MCF 10A (cell line): Measurements from ENCODE around the gene PARM1. TPM values are rescaled to one million over a fixed set of nuclear protein-coding genes. Genes with fewer than 3 reads are reported as not detected.

ENCODE experiments used
- BruUV-seq: library from RNA; stranded (reverse); fragments of 400-500 nt; replicated peaks from 2 replicates; lab custom pipeline; 2021; lab: Mats Ljungman, UMichigan
- CTCF ChIA-PET: fragments of 300-600 bp; sonication (Branson Sonifier 250); formaldehyde crosslinking; extraction: SDS; loops from one replicate; lab custom pipeline; 2021; ENCODE audit warnings: antibody characterized with exemption, inconsistent platforms; lab: Yijun Ruan, JAX
- POLR2A ChIA-PET: fragments of 300-600, 350-650 bp; sonication (Branson Sonifier 250); formaldehyde crosslinking; extraction: SDS; loops from one replicate; lab custom pipeline; 2020; ENCODE audit warnings: antibody characterized with exemption, inconsistent platforms; lab: Yijun Ruan, JAX
- DNase-seq: peaks from one replicate; pipeline ENCODE4 v3.0.0-alpha.2; 2018; ENCODE audit not compliant: unreplicated experiment
- H3K27ac Mint-ChIP-seq: one replicate; pipeline ENCODE4 v1.8.0; 2022; ENCODE audit warnings: mild to moderate bottlenecking, low read depth, mixed read lengths; ENCODE audit not compliant: unreplicated experiment
- H3K27me3 Mint-ChIP-seq: one replicate; pipeline ENCODE4 v1.8.0; 2022; ENCODE audit warnings: mixed read lengths; ENCODE audit not compliant: insufficient read depth, unreplicated experiment
- H3K36me3 Mint-ChIP-seq: one replicate; pipeline ENCODE4 v1.8.0; 2022; ENCODE audit warnings: mild to moderate bottlenecking, moderate library complexity, mixed read lengths; ENCODE audit not compliant: insufficient read depth, unreplicated experiment
- H3K4me1 Mint-ChIP-seq: one replicate; pipeline ENCODE4 v1.8.0; 2022; ENCODE audit warnings: mixed read lengths; ENCODE audit not compliant: insufficient read depth, unreplicated experiment
- H3K4me3 Mint-ChIP-seq: one replicate; pipeline ENCODE4 v1.8.0; 2022; ENCODE audit warnings: mild to moderate bottlenecking, moderate library complexity, mixed read lengths; ENCODE audit not compliant: unreplicated experiment
- H3K9me3 Mint-ChIP-seq: one replicate; pipeline ENCODE4 v1.8.0; 2022; ENCODE audit warnings: mixed read lengths; ENCODE audit not compliant: unreplicated experiment
- CTCF ChIP-seq: fragments of 200-600 bp; IDR thresholded peaks from one replicate; pipeline ENCODE4 v1.8.0; 2022; ENCODE audit warnings: antibody characterized with exemption, mild to moderate bottlenecking; ENCODE audit not compliant: unreplicated experiment
- intact Hi-C: fragments of 100-400 bp; cut with micrococcal nuclease; formaldehyde crosslinking; loops from 2 replicates; pipeline ENCODE4 v1.14.1; 2022
- total RNA-seq: library from RNA; stranded (reverse); gene quantifications from 2 replicates; pipeline ENCODE4 v1.2.3, GENCODE V29; 2022

Gene PARM1
- total RNA-seq, 1 experiment from 2014 or later: 0.58 TPM

GRCh38 chr4:75016472-75016871 is 83.6 kb downstream of the PARM1 start:
- no peaks in the 10 kb centered on the region for H3K9me3 Mint-ChIP-seq
- no peak for DNase-seq
- no peaks in the 10 kb centered on the region for H3K4me1 Mint-ChIP-seq
- no TSS peak for BruUV-seq
- H3K27ac Mint-ChIP-seq: no peak overlapping the region
- H3K4me3 Mint-ChIP-seq: no peak overlapping the region
- intact Hi-C loops: no loop called here
- H3K36me3 Mint-ChIP-seq: no peaks in the 10 kb centered on the region
- ChIA-PET POLR2A (interaction anchor here (0.8 kb wide), 1 partner anchor 11 kb away, joined by 3 read pairs; no protein-coding TSS in a partner anchor), CTCF (no interaction called here)
- H3K27me3 Mint-ChIP-seq: no peaks in the 10 kb centered on the region
- no peak for TF ChIP-seq CTCF

- intact Hi-C loops: no loop called here
- CTCF ChIA-PET: no interaction called here
- H3K36me3 Mint-ChIP-seq: no peaks in the 10 kb centered on the region
- no peaks in the 10 kb centered on the region for H3K27me3 Mint-ChIP-seq
- H3K4me3 Mint-ChIP-seq: no peak overlapping the region
- H3K27ac Mint-ChIP-seq: no peak overlapping the region
- no peak for DNase-seq
- H3K9me3 Mint-ChIP-seq: no peaks in the 10 kb centered on the region
- BruUV-seq: no TSS peak
- TF ChIP-seq CTCF: no peak
- H3K4me1 Mint-ChIP-seq: no peaks in the 10 kb centered on the region
- POLR2A ChIA-PET: no interaction called here
Measured at GRCh38 chr4:75018811-75019479, 86.0 kb downstream of the PARM1 start.

GRCh38 chr4:75025431-75025830 is 92.5 kb downstream of the PARM1 start:
- ChIA-PET POLR2A (interaction anchor here (1.4 kb wide), 1 partner anchor 13 kb away, joined by 4 read pairs; no protein-coding TSS in a partner anchor), CTCF (interaction anchor here (0.7 to 1.1 kb wide), 3 partner anchors 92 to 264 kb away, joined by 3 to 4 read pairs (median 4); partner anchors contain the start of gene PARM1)
- H3K27ac Mint-ChIP-seq: no peak overlapping the region
- no peaks in the 10 kb centered on the region for H3K36me3 Mint-ChIP-seq
- BruUV-seq: no TSS peak
- H3K27me3 Mint-ChIP-seq: no peaks in the 10 kb centered on the region
- intact Hi-C loops: no loop called here
- no peak for TF ChIP-seq CTCF
- H3K4me1 Mint-ChIP-seq: no peaks in the 10 kb centered on the region
- no peaks in the 10 kb centered on the region for H3K9me3 Mint-ChIP-seq
- DNase-seq: no peak
- no peak overlapping the region for H3K4me3 Mint-ChIP-seq

GRCh38 chr4:75028196-75028854 is 95.4 kb downstream of the PARM1 start:
- H3K27ac Mint-ChIP-seq: no peak overlapping the region
- H3K4me1 Mint-ChIP-seq: no peaks in the 10 kb centered on the region
- no peak overlapping the region for H3K4me3 Mint-ChIP-seq
- H3K36me3 Mint-ChIP-seq: no peaks in the 10 kb centered on the region
- ChIA-PET CTCF (no interaction called here), POLR2A (interaction anchor here (0.7 to 1.0 kb wide), 3 partner anchors 9 to 31 kb away, joined by 3 to 4 read pairs (median 3); no protein-coding TSS in a partner anchor)
- H3K9me3 Mint-ChIP-seq: no peaks in the 10 kb centered on the region
- intact Hi-C loops: no loop called here
- no TSS peak for BruUV-seq
- no peak for TF ChIP-seq CTCF
- DNase-seq: no peak
- no peaks in the 10 kb centered on the region for H3K27me3 Mint-ChIP-seq
